ENCODE data around the gene TCF7L2.

The TCF7L2 gene

DNA sequence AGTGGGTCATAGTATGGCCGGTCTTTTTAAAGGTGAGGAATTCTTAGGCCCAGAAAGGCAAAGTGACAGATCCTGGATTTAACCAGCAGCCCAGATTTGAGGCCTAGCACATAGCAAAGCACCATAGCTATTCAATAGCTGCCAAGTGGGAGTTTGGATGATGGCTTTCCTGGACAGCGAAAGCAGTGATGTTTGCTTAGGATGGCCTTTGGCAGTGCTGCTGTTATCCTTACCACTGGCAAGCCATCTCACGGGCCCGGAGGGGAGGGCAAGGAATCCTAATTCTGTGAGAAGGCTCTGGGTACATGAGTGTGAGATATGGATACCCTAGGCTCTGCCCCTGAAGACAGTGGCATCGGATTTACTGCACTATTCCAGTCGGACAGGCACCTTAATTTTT is 50.4 kb downstream of the TCF7L2 start:
- peak overlapping the region in 1 of 2 donors; percentile 6 for H3K4me3 ChIP-seq
- H3K27ac ChIP-seq, result peak overlapping the region; percentile 39 to 54
- TF ChIP-seq, protein P1, sequence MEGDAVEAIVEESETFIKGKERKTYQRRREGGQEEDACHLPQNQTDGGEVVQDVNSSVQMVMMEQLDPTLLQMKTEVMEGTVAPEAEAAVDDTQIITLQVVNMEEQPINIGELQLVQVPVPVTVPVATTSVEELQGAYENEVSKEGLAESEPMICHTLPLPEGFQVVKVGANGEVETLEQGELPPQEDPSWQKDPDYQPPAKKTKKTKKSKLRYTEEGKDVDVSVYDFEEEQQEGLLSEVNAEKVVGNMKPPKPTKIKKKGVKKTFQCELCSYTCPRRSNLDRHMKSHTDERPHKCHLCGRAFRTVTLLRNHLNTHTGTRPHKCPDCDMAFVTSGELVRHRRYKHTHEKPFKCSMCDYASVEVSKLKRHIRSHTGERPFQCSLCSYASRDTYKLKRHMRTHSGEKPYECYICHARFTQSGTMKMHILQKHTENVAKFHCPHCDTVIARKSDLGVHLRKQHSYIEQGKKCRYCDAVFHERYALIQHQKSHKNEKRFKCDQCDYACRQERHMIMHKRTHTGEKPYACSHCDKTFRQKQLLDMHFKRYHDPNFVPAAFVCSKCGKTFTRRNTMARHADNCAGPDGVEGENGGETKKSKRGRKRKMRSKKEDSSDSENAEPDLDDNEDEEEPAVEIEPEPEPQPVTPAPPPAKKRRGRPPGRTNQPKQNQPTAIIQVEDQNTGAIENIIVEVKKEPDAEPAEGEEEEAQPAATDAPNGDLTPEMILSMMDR (IDR thresholded peaks at IDR 0.05), result no peak
- intact Hi-C loops (cut with DNase I; ENCODE audit: low total_unique reads), result no loop called here
- peaks cover 3 to 85% (median 59%) of the 10 kb centered on the region in 4 donors for H3K4me1 ChIP-seq
- H3K27me3 ChIP-seq, result no peaks in the 10 kb centered on the region
- H3K36me3 ChIP-seq, result peaks cover 0 to 4% (median 0%) of the 10 kb centered on the region in 3 donors
- H3K9me3 ChIP-seq, result no peaks in the 10 kb centered on the region
- DNase-seq, result no peak

DNA sequence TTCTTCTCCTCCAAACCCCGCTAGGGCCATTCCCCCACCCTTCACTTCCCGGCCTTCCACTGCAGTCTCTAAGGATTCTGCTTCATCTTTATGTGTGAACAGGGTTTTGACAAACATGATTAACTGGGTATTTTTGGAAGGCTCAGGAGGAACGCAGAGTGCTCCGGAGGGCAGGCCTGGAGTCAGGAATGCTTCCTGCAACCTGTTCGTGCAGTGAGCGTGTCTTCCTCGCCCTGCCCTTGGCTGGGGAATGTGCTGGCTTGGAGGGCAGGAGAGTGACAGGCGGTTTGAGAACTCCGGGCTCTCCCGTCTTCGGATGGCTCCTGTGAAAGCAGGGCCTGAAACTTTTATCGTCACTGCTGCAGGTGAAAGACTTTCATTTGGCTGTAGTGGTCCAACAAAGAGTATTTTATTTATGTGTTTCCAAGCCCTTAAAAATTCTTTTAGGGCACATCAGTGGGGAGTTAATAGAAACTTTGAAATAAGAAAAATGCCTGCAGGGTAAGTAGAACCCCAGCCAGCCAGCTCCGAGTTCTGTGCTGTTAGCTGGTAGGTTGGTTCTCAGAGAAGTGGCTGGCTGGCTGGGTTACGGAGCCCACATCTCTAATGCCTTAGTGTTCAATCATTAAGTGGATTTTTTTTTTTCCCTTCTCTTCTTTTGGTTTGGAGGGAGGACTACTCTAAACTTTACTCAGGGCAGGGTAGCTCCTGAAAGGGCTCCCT is 51.0 kb downstream of the TCF7L2 start:
- H3K4me1 ChIP-seq, result peaks cover 3 to 85% (median 65%) of the 10 kb centered on the region in 4 donors
- H3K9me3 ChIP-seq, result no peaks in the 10 kb centered on the region
- intact Hi-C loops (cut with DNase I; ENCODE audit: low total_unique reads), result no loop called here
- DNase-seq, result no peak
- H3K27me3 ChIP-seq, result no peaks in the 10 kb centered on the region
- TF ChIP-seq, protein P1 (IDR thresholded peaks at IDR 0.05), result peak in 1 of 2 experiments; percentile 22
- H3K4me3 ChIP-seq, result peak overlapping the region in 1 of 2 donors; percentile 6
- peaks cover 0 to 4% (median 0%) of the 10 kb centered on the region in 3 donors for H3K36me3 ChIP-seq
- H3K27ac ChIP-seq, result peak overlapping the region; percentile 39 to 54

DNA sequence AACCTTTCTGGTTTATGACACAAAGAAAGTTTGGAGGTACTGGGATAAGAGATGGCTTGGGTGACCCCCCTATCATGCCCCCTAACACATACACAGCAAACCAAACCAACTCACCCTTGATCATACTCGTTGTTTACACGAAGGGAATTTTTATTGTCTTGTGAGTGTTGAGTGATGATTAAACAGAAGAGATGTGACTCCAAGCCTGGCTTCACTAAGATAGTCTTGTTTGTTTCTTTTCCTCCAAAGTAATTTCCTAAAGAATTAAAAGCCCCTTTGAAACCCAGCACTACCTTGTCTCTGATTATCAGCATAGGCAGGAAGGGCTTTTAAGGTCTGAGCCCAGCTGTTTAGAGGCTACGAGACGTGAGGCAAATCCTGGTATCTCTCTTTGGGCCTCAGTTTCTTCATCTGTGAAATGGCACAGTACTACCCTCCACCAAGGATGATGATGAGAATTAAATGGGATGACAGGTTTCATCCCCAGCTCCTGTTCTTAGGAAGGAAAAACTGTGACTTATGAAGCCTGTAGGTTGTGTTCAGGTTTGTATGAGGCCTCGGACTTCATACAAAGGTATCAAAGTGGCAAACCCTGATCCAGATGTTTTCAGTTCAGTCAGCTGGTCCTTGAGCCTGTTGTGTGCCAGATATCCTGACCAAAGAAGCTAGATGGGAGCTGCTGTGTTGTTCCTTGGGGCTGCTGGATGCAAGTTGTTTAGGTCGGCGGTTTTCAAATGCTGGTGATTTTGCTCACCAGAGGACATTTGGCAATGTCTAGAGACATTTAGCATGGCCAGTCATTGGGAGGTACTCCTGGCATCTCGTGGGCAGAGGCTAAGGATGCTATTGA is 51.8 kb downstream of the TCF7L2 start:
- Histone ChIP-seq H3K27ac (peak overlapping the region; percentile 39 to 54), H3K9me3 (no peaks in the 10 kb centered on the region), H3K4me3 (no peak overlapping the region), H3K4me1 (peaks cover 3 to 93% (median 73%) of the 10 kb centered on the region in 4 donors), H3K36me3 (peaks cover 0 to 4% (median 0%) of the 10 kb centered on the region in 3 donors), H3K27me3 (no peaks in the 10 kb centered on the region)
- TF ChIP-seq, protein P1 (IDR thresholded peaks at IDR 0.05), result no peak
- no peak for DNase-seq
- intact Hi-C loops (cut with DNase I; ENCODE audit: low total_unique reads), result no loop called here

DNA sequence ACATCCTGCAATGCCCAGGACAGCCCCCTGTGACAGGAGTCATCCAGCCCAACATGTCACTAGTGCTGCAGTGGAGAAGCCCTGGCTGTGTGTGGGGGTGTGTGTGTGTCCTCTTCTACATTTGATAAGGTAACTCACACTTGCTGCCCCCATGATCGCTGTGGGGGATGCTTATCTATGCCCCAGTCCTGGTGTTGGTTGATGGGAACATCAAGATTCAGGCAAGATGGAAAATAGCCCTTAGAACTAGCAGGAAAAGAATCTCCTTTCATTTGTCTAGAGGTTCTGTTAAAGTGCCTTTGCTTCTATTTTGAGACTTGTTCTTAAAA is 52.4 kb downstream of the TCF7L2 start:
- Histone ChIP-seq H3K4me3 (no peak overlapping the region), H3K36me3 (peaks cover 0 to 4% (median 0%) of the 10 kb centered on the region in 3 donors), H3K9me3 (no peaks in the 10 kb centered on the region), H3K27me3 (no peaks in the 10 kb centered on the region), H3K27ac (no peak overlapping the region), H3K4me1 (peaks cover 3 to 98% (median 79%) of the 10 kb centered on the region in 4 donors)
- TF ChIP-seq, protein P1 (IDR thresholded peaks at IDR 0.05), result no peak
- DNase-seq, result no peak
- intact Hi-C loops (cut with DNase I; ENCODE audit: low total_unique reads), result no loop called here

DNA sequence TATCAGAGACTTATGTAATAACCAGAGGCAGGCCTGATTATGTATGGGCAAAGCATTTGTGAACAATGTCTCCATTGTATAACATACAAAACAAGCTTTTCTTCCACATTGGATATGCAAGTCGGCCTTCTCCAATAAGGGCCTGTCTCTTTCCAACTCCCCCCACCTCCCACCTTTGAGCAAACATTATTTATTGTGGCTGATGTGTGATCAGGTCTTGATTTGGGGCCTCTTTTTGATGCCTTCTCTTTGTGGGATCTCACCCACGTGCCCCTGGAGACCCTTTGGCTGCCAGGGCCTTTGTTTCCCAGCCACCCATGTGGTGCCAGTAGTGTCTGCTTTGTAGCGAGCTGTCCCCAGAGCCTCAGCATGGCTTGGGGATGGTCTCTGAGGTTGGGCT is 53.0 kb downstream of the TCF7L2 start:
- intact Hi-C loops (cut with DNase I; ENCODE audit: low total_unique reads), result no loop called here

More for the DNA sequence above, 53.0 kb downstream of the TCF7L2 start:
- no peak overlapping the region for H3K4me3 ChIP-seq
- H3K9me3 ChIP-seq, result no peaks in the 10 kb centered on the region
- peaks cover 0 to 4% (median 0%) of the 10 kb centered on the region in 3 donors for H3K36me3 ChIP-seq
- H3K27me3 ChIP-seq, result no peaks in the 10 kb centered on the region
- peaks cover 3 to 99% (median 83%) of the 10 kb centered on the region in 4 donors for H3K4me1 ChIP-seq
- no peak for DNase-seq
- TF ChIP-seq, protein P1 (IDR thresholded peaks at IDR 0.05), result no peak
- no peak overlapping the region for H3K27ac ChIP-seq
